ENCODE measurements around the gene SEMA3G.
A peak's percentile ranks its signal among the peaks of the same experiment; 100 is the strongest.

SEMA3G gene

DNA sequence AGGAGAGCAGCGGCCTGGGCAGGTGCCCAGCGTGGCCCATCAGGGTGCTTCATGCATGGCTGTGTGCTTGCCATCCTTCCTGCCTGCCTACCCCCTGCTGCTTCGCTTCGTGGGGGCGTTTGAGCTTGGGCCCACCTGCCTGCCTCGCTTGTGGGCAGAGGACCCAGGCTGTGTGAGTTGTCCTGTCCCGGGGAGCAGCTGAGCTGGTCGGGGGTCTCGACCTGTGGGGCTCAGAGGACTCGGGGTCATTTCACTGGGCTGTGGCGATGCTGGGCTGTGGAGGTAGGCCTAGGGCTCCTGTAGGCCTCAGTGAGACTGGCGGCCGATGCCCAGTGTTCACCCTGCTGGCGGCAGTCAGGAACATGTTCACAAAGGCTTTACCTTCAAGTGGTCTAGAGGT lies 38.2 kb upstream of the SEMA3G start:
- no peak overlapping the region for H3K4me3 ChIP-seq (ENCODE audit: low read length)
- no peak for DNase-seq (ENCODE audit: low read depth)
- TF ChIP-seq, protein P1, sequence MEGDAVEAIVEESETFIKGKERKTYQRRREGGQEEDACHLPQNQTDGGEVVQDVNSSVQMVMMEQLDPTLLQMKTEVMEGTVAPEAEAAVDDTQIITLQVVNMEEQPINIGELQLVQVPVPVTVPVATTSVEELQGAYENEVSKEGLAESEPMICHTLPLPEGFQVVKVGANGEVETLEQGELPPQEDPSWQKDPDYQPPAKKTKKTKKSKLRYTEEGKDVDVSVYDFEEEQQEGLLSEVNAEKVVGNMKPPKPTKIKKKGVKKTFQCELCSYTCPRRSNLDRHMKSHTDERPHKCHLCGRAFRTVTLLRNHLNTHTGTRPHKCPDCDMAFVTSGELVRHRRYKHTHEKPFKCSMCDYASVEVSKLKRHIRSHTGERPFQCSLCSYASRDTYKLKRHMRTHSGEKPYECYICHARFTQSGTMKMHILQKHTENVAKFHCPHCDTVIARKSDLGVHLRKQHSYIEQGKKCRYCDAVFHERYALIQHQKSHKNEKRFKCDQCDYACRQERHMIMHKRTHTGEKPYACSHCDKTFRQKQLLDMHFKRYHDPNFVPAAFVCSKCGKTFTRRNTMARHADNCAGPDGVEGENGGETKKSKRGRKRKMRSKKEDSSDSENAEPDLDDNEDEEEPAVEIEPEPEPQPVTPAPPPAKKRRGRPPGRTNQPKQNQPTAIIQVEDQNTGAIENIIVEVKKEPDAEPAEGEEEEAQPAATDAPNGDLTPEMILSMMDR (IDR thresholded peaks at IDR 0.05; ENCODE audit: insufficient read depth, low read depth, low read length, missing control alignments): no peak

DNA sequence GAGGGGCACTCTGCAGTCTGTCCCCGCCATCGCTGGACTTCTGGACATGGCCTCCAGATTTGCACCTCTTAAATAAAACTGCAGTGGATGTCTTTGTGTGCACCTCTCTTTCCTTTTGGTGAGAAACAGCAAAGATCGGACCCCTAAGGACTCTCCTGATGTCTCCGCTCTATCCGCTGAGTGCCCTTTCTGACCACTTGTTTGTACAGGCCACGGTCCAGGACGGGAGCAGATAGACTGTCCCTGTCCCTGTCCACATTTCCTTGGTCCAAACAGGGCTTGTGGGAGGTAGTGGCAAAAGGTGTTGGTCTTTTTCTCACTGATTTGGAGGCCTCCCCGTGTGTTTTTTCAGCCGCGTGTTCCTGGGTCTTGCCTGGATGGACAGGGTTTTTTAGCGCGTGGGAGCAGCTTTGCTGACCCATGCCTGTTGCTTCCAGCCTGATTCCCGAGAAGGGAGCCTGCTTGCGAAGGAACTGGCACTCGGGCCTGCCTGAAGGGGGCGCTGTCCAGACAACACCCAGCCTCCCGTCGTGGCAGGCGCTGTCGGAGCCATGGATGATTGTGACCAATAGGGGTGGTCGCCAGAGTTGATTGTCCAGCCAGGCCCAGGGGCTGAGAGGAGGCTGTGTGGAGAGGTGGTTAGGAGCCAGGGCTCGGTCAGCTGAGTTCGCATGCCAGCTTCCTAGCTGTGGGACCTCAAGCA lies 37.1 kb upstream of the SEMA3G start:
- no peak overlapping the region for H3K4me3 ChIP-seq (ENCODE audit: low read length)
- TF ChIP-seq, protein P1 (IDR thresholded peaks at IDR 0.05; ENCODE audit: insufficient read depth, low read depth, low read length, missing control alignments): peak; percentile 32
- no peak for DNase-seq (ENCODE audit: low read depth)

DNA sequence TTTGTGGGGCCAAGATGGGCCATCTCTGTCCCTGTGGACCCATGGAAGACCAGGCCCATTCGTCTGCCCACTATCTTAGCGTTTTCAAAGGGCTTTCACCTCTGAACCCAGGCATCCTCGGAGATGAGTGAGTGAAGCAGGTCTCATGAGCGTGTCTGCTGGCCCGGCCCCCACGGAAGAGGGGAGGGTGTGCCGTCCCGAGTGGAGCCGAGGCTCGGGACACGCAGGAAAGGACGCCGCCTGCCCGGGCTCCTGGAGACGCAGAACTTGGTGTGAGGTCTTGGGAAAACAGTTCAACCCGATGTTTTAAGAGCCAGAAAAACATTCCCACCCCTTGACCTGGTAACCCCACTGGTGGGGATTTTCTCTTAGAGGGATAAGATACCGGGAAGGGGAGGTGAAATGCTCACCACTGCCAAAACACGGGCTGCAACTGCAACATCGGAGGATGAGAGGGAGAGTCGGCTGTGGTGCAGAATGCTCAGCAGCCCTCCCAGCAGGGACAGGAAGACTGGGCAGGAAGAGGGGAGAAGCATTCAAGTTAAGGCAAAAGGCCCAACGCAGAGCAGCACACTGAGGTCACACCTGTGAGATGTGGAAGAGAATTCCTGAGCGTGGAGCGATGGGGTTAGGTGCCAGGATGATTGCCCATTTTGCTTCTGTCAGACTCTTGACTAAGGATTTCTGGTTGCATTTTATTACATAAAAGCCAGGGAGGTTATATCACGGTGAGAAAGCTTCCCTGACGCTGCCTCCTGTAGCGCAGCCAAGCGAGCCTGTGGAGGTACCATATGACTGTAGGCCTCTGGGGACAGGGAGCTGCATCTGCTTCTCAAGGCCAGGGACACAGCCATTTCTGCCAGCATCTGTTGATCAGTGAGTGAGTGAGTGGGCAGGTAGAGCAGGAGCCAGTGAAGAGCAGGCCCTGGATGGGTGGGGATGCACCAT lies 36.1 kb upstream of the SEMA3G start:
- H3K4me3 ChIP-seq (ENCODE audit: low read length): no peak overlapping the region
- TF ChIP-seq, protein P1 (IDR thresholded peaks at IDR 0.05; ENCODE audit: insufficient read depth, low read depth, low read length, missing control alignments): no peak
- no peak for DNase-seq (ENCODE audit: low read depth)

DNA sequence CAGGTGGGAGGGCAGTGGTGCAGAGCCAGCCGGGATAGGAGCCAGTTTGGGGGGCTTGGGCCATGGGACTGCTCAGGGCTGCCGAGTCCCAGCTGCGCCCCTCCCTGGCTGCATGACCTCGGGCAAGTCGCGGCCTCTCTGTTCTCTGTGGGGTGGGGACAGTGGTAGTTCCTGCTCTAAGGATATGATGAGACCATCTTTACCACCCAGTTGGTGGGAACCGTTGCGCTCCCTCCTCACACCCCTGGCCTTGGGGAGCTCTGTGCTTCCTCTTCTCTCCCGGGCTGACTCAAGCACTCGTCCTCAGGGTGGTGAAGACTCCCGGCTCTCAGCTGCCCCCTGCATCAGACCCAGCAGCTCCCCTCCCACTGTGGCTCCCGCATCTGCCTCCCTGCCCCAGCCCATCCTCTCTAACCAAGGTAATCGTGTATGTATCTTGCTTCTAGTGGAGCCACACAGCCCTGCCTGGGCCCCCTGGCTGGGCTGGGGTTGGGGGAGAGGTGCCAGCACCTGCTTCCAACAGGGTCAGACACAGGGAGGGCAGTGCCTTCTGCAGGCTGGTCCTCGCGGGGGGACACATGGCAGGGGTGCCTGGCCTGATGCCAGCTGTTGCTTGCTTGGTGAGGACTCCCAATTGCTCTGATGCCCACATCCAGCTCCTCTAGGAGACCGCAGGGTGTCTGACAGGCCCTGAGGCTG lies 35.1 kb upstream of the SEMA3G start:
- TF ChIP-seq, protein P1 (IDR thresholded peaks at IDR 0.05; ENCODE audit: insufficient read depth, low read depth, low read length, missing control alignments): no peak
- DNase-seq (ENCODE audit: low read depth): no peak
- H3K4me3 ChIP-seq (ENCODE audit: low read length): no peak overlapping the region

DNA sequence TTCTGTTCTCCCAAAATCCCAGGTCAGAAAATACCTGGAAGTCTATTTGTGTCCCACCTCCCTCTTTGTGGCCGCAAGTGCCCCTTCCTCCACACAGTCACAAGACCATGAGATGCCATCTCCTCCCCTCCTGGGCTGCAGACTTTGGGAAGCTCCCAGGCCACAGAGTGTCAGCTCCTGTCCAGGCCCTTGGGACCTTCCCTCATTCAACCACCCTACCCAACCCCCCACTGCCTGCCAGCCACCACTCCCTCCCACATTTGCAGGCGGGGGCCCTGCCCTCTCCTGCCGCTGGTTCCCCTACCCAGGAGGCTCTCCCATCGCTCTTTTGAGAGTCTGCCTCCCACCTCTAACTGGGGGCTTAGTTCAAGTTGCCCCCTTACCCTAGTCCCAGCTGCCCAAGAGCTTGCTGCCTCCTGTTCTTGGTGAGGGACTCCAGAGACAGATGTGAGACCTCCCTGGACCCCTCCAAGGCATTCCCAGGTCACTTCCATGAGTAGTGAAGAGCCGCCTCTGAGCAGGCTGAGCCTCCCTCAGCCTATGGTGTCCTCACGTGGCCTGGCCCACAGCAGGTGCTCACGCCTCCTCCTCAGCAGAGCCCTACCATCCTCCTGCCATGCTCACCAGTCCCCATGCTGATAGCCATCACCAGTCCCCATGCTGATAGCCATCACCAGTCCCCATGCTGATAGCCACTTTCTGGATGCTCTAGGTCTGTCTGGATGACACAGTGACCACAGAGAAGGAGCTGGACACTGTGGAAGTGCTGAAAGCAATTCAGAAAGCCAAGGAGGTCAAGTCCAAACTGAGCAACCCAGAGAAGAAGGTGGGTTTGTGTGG lies 34.4 kb upstream of the SEMA3G start:
- no peak overlapping the region for H3K4me3 ChIP-seq (ENCODE audit: low read length)
- TF ChIP-seq, protein P1 (IDR thresholded peaks at IDR 0.05; ENCODE audit: insufficient read depth, low read depth, low read length, missing control alignments): no peak
- no peak for DNase-seq (ENCODE audit: low read depth)

DNA sequence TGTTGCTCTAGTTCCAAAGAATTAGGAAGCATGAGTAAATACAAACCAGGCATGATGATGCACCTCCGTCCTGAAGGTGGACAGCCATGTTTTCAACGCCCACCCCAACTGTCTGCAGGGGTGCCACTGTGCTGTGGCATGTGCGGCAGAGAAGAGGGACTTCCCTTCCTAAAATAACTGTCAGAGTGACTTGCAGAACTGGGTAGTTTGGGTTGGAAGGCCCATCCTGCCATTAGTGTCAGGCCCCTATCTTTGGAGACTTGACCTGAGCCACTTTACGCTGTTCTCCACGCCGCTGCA lies 32.8 kb upstream of the SEMA3G start:
- H3K4me3 ChIP-seq (ENCODE audit: low read length): no peak overlapping the region
- DNase-seq (ENCODE audit: low read depth): no peak
- TF ChIP-seq, protein P1 (IDR thresholded peaks at IDR 0.05; ENCODE audit: insufficient read depth, low read depth, low read length, missing control alignments): no peak
